Neural progenitor cell (in vitro differentiated cells): ENCODE measurements around the gene NUS1. TPM values are rescaled to one million over a fixed set of nuclear protein-coding genes. Genes with fewer than 3 reads are reported as not detected.
"Not testable (repeated sequence)": the region's sequence is repeated elsewhere in the genome, so short reads cannot be mapped to it uniquely, and the experiment has no call there.

Experiments
- DNase-seq: peaks from one replicate; pipeline ENCODE4 v3.0.0-alpha.2; 2016; ENCODE audit warnings: low spot score
- H2AFZ ChIP-seq: fragments of 200-600 bp; sonication (generic); replicated peaks from 2 replicates; pipeline ENCODE4 v1.6.1; 2016; ENCODE audit warnings: antibody characterized with exemption
- H3F3A ChIP-seq: fragments of 200-600 bp; sonication (generic); 2 replicates; pipeline ENCODE4 v1.6.1; 2016; ENCODE audit warnings: antibody characterized with exemption, low read depth
- H3K27ac ChIP-seq: fragments of 200-600 bp; sonication (generic); 2 replicates; pipeline ENCODE4 v1.5.1; 2016; ENCODE audit warnings: mild to moderate bottlenecking
- H3K27me3 ChIP-seq: fragments of 200-600 bp; sonication (generic); 2 replicates; pipeline ENCODE4 v1.6.1; 2016; ENCODE audit warnings: mild to moderate bottlenecking, moderate library complexity
- H3K36me3 ChIP-seq: fragments of 200-600 bp; sonication (generic); 2 replicates; pipeline ENCODE4 v1.5.1; 2016
- H3K4me1 ChIP-seq: fragments of 200-600 bp; sonication (generic); 2 replicates; pipeline ENCODE4 v1.6.1; 2016; ENCODE audit warnings: mixed run types
- H3K4me2 ChIP-seq: fragments of 200-600 bp; sonication (generic); 2 replicates; pipeline ENCODE4 v1.6.1; 2016
- H3K4me3 ChIP-seq: fragments of 200-600 bp; sonication (generic); 2 replicates; pipeline ENCODE4 v1.5.1; 2016
- H3K79me2 ChIP-seq: fragments of 200-600 bp; sonication (generic); 2 replicates; pipeline ENCODE4 v1.6.1; 2016; ENCODE audit warnings: low read depth
- H3K9ac ChIP-seq: fragments of 200-600 bp; sonication (generic); 2 replicates; pipeline ENCODE4 v1.6.1; 2016
- H3K9me3 ChIP-seq: fragments of 200-600 bp; sonication (generic); 2 replicates; pipeline ENCODE4 v1.5.1; 2016; ENCODE audit warnings: low read depth
- H4K20me1 ChIP-seq: fragments of 200-600 bp; sonication (generic); 2 replicates; pipeline ENCODE4 v1.6.1; 2016; ENCODE audit warnings: low read depth
- H3K27ac Mint-ChIP-seq: 3 replicates; pipeline ENCODE4 v1.8.0; 2021; ENCODE audit warnings: mixed read lengths
- H3K27me3 Mint-ChIP-seq: 2 replicates; pipeline ENCODE4 v1.8.0; 2022; ENCODE audit warnings: low read depth, mild to moderate bottlenecking, inconsistent platforms, moderate library complexity, mixed read lengths; ENCODE audit not compliant: insufficient read depth
- H3K36me3 Mint-ChIP-seq: 3 replicates; pipeline ENCODE4 v1.8.0; 2021; ENCODE audit warnings: mixed read lengths
- H3K4me1 Mint-ChIP-seq: 3 replicates; pipeline ENCODE4 v1.8.0; 2021; ENCODE audit warnings: mixed read lengths
- H3K4me3 Mint-ChIP-seq: 3 replicates; pipeline ENCODE4 v1.8.0; 2021; ENCODE audit warnings: mild to moderate bottlenecking, moderate library complexity, mixed read lengths
- H3K9me3 Mint-ChIP-seq: 3 replicates; pipeline ENCODE4 v1.8.0; 2020; ENCODE audit warnings: mixed read lengths
- CTCF ChIP-seq: fragments of 200-600 bp; sonication (generic); IDR thresholded peaks from 2 replicates; pipeline ENCODE4 v1.5.1; 2017; ENCODE audit warnings: antibody characterized with exemption, mild to moderate bottlenecking
- EZH2 ChIP-seq: fragments of 200-600 bp; sonication (generic); IDR thresholded peaks from 2 replicates; pipeline ENCODE4 v1.6.1; 2017; ENCODE audit warnings: antibody characterized with exemption, mild to moderate bottlenecking, moderate library complexity
- EZH2phosphoT487 ChIP-seq: fragments of 200-600 bp; sonication (generic); IDR thresholded peaks from 2 replicates; pipeline ENCODE4 v1.6.1; 2017; ENCODE audit warnings: antibody characterized with exemption
- total RNA-seq: library from RNA; depleted of rRNA; stranded (reverse); fragments of >200 nt; gene quantifications from 2 replicates; pipeline ENCODE4 v1.2.3, GENCODE V29; 2015; ENCODE audit warnings: low replicate concordance

NUS1 gene
- total RNA-seq, 1 donor from 2014 or later, result 33.4 TPM

GRCh38 chr6:117684749-117685148 is 9.5 kb downstream of the NUS1 start:
- DNase-seq, result no peak
- Histone ChIP-seq H3K27me3 (no peaks in the 10 kb centered on the region), H3K4me2 (no peak overlapping the region), H3K27ac (no peak overlapping the region), H3K9ac (no peak overlapping the region), H3K4me1 (no peaks in the 10 kb centered on the region), H2AFZ (no peak overlapping the region), H3K4me3 (no peak overlapping the region), H3K79me2 (peaks cover 100% of the 10 kb centered on the region), H3F3A (no peaks in the 10 kb centered on the region), H3K9me3 (no peaks in the 10 kb centered on the region), H4K20me1 (peaks cover 48% of the 10 kb centered on the region), H3K36me3 (no peaks in the 10 kb centered on the region)
- TF ChIP-seq EZH2phosphoT487 (no peak), CTCF (no peak), EZH2 (no peak)
- Mint-ChIP-seq H3K27me3 (no peaks in the 10 kb centered on the region), H3K4me3 (no peak overlapping the region), H3K9me3 (no peaks in the 10 kb centered on the region), H3K27ac (no peak overlapping the region), H3K36me3 (peaks cover 22% of the 10 kb centered on the region), H3K4me1 (no peaks in the 10 kb centered on the region)

- Mint-ChIP-seq H3K27ac (no peak overlapping the region), H3K9me3 (no peaks in the 10 kb centered on the region)
Observed at GRCh38 chr6:117685359-117685758, 10.1 kb downstream of the NUS1 start.

GRCh38 chr6:117687021-117687648 is 11.9 kb downstream of the NUS1 start:
- no peak for DNase-seq
- no peak for TF ChIP-seq EZH2phosphoT487
- no peak for TF ChIP-seq EZH2
- TF ChIP-seq CTCF, result no peak
- H3K4me2 ChIP-seq, result no peak overlapping the region

More at GRCh38 chr6:117685359-117685758, 10.1 kb downstream of the NUS1 start:
- no peak for TF ChIP-seq EZH2
- TF ChIP-seq CTCF, result no peak
- TF ChIP-seq EZH2phosphoT487, result no peak
- no peak overlapping the region for H2AFZ ChIP-seq
- Mint-ChIP-seq H3K36me3 (peaks cover 16% of the 10 kb centered on the region), H3K4me3 (no peak overlapping the region), H3K4me1 (no peaks in the 10 kb centered on the region), H3K27me3 (no peaks in the 10 kb centered on the region)
- H4K20me1 ChIP-seq, result peaks cover 43% of the 10 kb centered on the region
- no peaks in the 10 kb centered on the region for H3K27me3 ChIP-seq
- no peak overlapping the region for H3K9ac ChIP-seq
- no peaks in the 10 kb centered on the region for H3K9me3 ChIP-seq
- H3K4me3 ChIP-seq, result no peak overlapping the region
- H3K4me2 ChIP-seq, result no peak overlapping the region
- H3K79me2 ChIP-seq, result peaks cover 100% of the 10 kb centered on the region
- no peak for DNase-seq
- no peaks in the 10 kb centered on the region for H3K4me1 ChIP-seq
- no peaks in the 10 kb centered on the region for H3K36me3 ChIP-seq
- no peaks in the 10 kb centered on the region for H3F3A ChIP-seq
- H3K27ac ChIP-seq, result no peak overlapping the region

GRCh38 chr6:117689584-117689983 is 14.3 kb downstream of the NUS1 start:
- H3K27me3 ChIP-seq, H3K9me3 Mint-ChIP-seq, H3K9ac ChIP-seq, DNase-seq, H3K36me3 ChIP-seq, H3K4me2 ChIP-seq, H3F3A ChIP-seq, H3K27ac Mint-ChIP-seq, H3K27me3 Mint-ChIP-seq, H3K27ac ChIP-seq, H3K9me3 ChIP-seq, H3K4me3 ChIP-seq, H3K4me1 ChIP-seq, H2AFZ ChIP-seq, H3K4me1 Mint-ChIP-seq, H3K4me3 Mint-ChIP-seq: not testable (repeated sequence)
- H3K79me2 ChIP-seq, result peaks cover 82% of the 10 kb centered on the region
- peaks cover 25% of the 10 kb centered on the region for H3K36me3 Mint-ChIP-seq
- peaks cover 19% of the 10 kb centered on the region for H4K20me1 ChIP-seq

More at GRCh38 chr6:117687021-117687648, 11.9 kb downstream of the NUS1 start:
- Mint-ChIP-seq H3K4me3 (no peak overlapping the region), H3K27me3 (no peaks in the 10 kb centered on the region), H3K27ac (no peak overlapping the region), H3K4me1 (no peaks in the 10 kb centered on the region), H3K36me3 (peaks cover 19% of the 10 kb centered on the region), H3K9me3 (no peaks in the 10 kb centered on the region)
- Histone ChIP-seq H3K36me3 (no peaks in the 10 kb centered on the region), H3K9me3 (no peaks in the 10 kb centered on the region), H3K27ac (no peak overlapping the region), H2AFZ (no peak overlapping the region), H3K4me3 (no peak overlapping the region), H3K9ac (no peak overlapping the region), H3K27me3 (no peaks in the 10 kb centered on the region), H3F3A (no peaks in the 10 kb centered on the region), H4K20me1 (peaks cover 39% of the 10 kb centered on the region), H3K4me1 (no peaks in the 10 kb centered on the region), H3K79me2 (peaks cover 100% of the 10 kb centered on the region)
